ENCODE data around the gene LRP11. TPM values are rescaled to one million over a fixed set of nuclear protein-coding genes. Genes with fewer than 3 reads are reported as not detected.

LRP11 gene
- total and polyA plus RNA-seq, 9 of the 15 experiments (the other 6 are each of a cell fraction or from before 2014, with no cell fraction given): 0.51 to 3.5 (median 2.4) TPM

GRCh38 chr6:149872233-149872632, 8.1 kb upstream of the LRP11 start:
- no peak overlapping the region for H3K9ac ChIP-seq (ENCODE audit: insufficient read depth in 1 of 2, low read depth in 2 of 2, low read length in 2 of 2)
- no peak overlapping the region for H3K27ac ChIP-seq (ENCODE audit: extremely low read depth, low read depth, low read length)
- no peaks in the 10 kb centered on the region for H4K20me1 ChIP-seq (replicated peaks; ENCODE audit: control insufficient read depth, insufficient read depth, low read length)
- ChIA-PET POLR2A (no interaction called here), CTCF (ENCODE audit: low intra/inter-chr PET ratio) (no interaction called here)
- H3K79me2 ChIP-seq (ENCODE audit: control insufficient read depth, insufficient read depth, low read length): no peaks in the 10 kb centered on the region
- BruUV-seq (replicated peaks): no TSS peak
- peak; percentile 43; the same call in 1 of the 2 replicates for TF ChIP-seq HDAC2 (IDR thresholded peaks at IDR 0.05)
- TF ChIP-seq SMARCA5 (IDR thresholded peaks at IDR 0.05): peak; percentile 40; the same call in 1 of the 2 replicates
- peak; percentile 83 for TF ChIP-seq BCOR (IDR thresholded peaks at IDR 0.05)
- no peak for TF ChIP-seq MCM7 (IDR thresholded peaks at IDR 0.05)
- peak; percentile 81; the same call in 1 of the 2 replicates for TF ChIP-seq TRIM28 (IDR thresholded peaks at IDR 0.05)
- no peak for TF ChIP-seq SMAD2 (IDR thresholded peaks at IDR 0.05; ENCODE audit: low read depth, low read length)
- peak in 1 of 2 experiments; percentile 25; a peak in 1 of 4 replicates for TF ChIP-seq TRIM24 (IDR thresholded peaks at IDR 0.05)
- TF ChIP-seq MTF1 (CRISPR knock-in tag; IDR thresholded peaks at IDR 0.05; ENCODE audit: borderline replicate concordance): no peak
- TF ChIP-seq RBM25 (IDR thresholded peaks at IDR 0.05; ENCODE audit: low read depth, low read length, severe bottlenecking): peak; percentile 76
- TF ChIP-seq KDM1A (IDR thresholded peaks at IDR 0.05): peak in 1 of 2 experiments; percentile 39; a peak in 1 of 4 replicates
- WGBS (ENCODE audit: insufficient coverage, low coverage, missing lambda C conversion rate): 9% methylated on average over 1 of the region's 1 CpG
- FAIRE-seq (no peak), DNase-seq (ENCODE audit: extremely low read depth in 1 of 4, low spot score in 3 of 4) (no peak), ATAC-seq (no peak)
- H3K4me3 ChIP-seq: no peak overlapping the region
- intact Hi-C loops (cut with micrococcal nuclease): no loop called here
- H2AFZ ChIP-seq (ENCODE audit: low read depth, low read length): no peak overlapping the region
- H3K36me3 ChIP-seq (ENCODE audit: control insufficient read depth, insufficient read depth, low read length): no peaks in the 10 kb centered on the region
- peaks cover 9 to 31% of the 10 kb centered on the region in 2 experiments; a peak in 4 of 5 replicates for H3K4me1 ChIP-seq (replicated peaks in 1 of 2; ENCODE audit: control insufficient read depth in 2 of 2, insufficient read depth in 2 of 2, low read length in 2 of 2)
- H3K27me3 ChIP-seq (ENCODE audit: control insufficient read depth in 2 of 2, insufficient read depth in 2 of 2, low read length in 2 of 2): no peaks in the 10 kb centered on the region
- in situ Hi-C loops (cut with MboI): no loop called here
- H3K9me3 ChIP-seq (replicated peaks; ENCODE audit: control insufficient read depth, insufficient read depth, low read depth, low read length): no peaks in the 10 kb centered on the region
- no peak overlapping the region for H3K4me2 ChIP-seq (ENCODE audit: insufficient read depth, low read length)
- peaks cover 3% of the 10 kb centered on the region for H3K9me1 ChIP-seq (ENCODE audit: control insufficient read depth, insufficient read depth, low read length)
